Measurements from ENCODE around the gene LTBP1.

GRCh38 chr2:33071591-33071990, 124.8 kb downstream of the LTBP1 start:
- no peak for TF ChIP-seq POLR2A (IDR thresholded peaks at IDR 0.05)
- no peak for TF ChIP-seq CTCF (IDR thresholded peaks at IDR 0.05)
- no peak for TF ChIP-seq EP300 (IDR thresholded peaks at IDR 0.05)

Data from ovary (tissue), 3 donors.